ENCODE results near the gene USP6NL. TPM values are rescaled to one million over a fixed set of nuclear protein-coding genes. Genes with fewer than 3 reads are reported as not detected.

USP6NL gene
- 1 to 10 TPM; 2.3 to 3.9 TPM for total RNA-seq

DNA sequence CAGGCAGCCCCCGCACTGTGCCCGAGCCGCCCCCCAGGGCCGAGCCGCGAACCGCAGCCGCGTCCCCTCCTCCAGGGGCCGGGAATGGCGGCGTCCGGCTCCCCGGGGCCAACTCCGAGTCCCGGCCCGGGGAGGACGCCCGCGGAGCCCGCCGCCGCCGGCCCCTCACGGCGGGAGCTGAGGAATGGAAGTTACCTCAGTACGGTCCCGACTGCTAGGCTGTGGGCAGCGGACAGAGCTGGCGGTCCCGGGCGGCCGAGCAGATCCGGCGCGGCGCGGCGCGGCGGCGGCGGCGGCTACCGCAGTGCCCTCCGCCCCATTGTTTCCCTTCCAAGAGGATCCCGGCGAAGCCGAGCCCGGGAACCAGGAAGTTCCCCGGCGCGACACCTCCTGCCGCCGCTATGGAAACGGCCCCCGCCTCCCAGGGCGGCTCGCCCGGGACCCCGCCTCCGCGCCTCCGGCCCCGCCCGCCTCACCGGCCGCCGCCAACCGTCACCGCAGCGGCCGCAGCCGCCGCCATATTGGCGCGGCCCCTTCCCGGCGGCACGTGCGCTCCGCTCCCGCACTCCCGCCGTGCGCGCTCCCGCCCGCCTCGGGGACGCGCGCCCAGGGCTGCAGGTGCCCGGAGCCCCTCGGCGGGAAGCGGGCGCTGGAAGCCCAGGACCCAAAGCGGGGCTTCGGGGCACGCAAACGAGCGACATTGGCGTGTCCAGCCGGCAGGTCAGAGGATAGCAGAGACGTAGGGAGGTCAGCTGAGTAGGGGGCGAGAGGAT is at the start of gene USP6NL:
Gene USP6NL, minus strand, starts transcription at position 403 of the 773 bp plus-strand sequence. CDS start 14,016 bp downstream, outside the sequence.
- no peaks in the 10 kb centered on the region for H3K9me3 Mint-ChIP-seq
- ATAC-seq (replicated peaks in 1 of 2), result peak; percentile 68 to 77
- H3K4me1 Mint-ChIP-seq (ENCODE audit: low read depth), result peaks cover 48% of the 10 kb centered on the region
- peaks cover 18% of the 10 kb centered on the region for H3K27me3 Mint-ChIP-seq (ENCODE audit: low read depth)
- DNase-seq, result peak; percentile 67 to 74
- peak within 1 kb of the TSS; percentile 96 for H3K27ac Mint-ChIP-seq
- H3K36me3 Mint-ChIP-seq (ENCODE audit: insufficient read depth in 2 of 2), result peaks cover 4 to 6% of the 10 kb centered on the region in 2 donors
- peak within 1 kb of the TSS; percentile 83 to 92 for H3K4me3 Mint-ChIP-seq

DNA sequence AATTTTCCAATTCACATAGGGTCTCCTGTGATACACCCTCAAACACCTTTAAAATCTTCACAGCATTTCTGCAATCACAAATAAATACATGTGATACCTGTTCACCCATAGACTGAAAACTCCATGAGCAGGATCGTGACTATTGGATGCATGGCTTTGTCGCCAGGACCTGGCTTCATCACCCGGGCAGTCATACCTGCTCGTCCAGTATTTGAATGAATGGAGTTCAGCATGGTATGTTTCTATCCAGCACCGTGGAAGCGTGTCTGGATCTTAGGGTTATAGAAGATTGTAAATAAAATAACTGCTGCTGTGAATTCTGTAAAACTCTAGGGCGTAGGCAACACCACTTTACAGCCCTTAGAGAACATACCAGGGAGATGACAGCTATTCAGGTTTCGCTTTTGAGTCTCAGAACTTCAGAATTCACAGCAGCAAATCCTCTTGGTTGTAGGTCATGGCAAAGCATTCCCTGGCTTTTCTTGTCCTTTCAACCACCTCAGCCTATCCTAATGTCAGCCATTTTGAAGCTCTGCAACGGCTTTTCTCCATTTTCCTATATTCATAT is 47.4 kb upstream of the USP6NL start:
- Mint-ChIP-seq H3K4me1 (ENCODE audit: low read depth) (peaks cover 15% of the 10 kb centered on the region), H3K36me3 (ENCODE audit: insufficient read depth in 2 of 2) (no peaks in the 10 kb centered on the region), H3K27me3 (ENCODE audit: low read depth) (peaks cover 9% of the 10 kb centered on the region), H3K9me3 (no peaks in the 10 kb centered on the region), H3K27ac (no peak overlapping the region), H3K4me3 (no peak overlapping the region)
- no peak for ATAC-seq (replicated peaks in 1 of 2)
- no peak for DNase-seq

DNA sequence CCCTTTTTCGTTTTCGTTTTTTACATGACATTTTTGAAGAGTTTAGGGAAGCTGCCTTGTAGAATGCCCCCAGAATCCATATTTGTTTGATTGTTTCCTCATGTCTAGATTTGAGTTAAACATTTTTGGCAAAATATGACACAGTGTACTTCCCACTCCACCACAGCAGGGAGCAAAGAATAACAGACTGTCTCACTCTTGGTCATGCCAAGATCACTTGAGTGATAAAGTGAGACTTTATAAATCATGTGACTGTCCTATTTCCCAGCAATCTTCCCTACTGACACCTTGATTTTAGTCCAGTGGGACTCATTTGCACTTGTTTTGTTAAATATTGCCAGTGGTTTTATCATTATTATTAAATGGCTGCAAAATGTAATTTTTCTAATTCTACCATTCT is 44.4 kb upstream of the USP6NL start:
- Mint-ChIP-seq H3K4me1 (ENCODE audit: low read depth) (peaks cover 9% of the 10 kb centered on the region), H3K27me3 (ENCODE audit: low read depth) (peaks cover 13% of the 10 kb centered on the region)
- DNase-seq, result no peak

DNA sequence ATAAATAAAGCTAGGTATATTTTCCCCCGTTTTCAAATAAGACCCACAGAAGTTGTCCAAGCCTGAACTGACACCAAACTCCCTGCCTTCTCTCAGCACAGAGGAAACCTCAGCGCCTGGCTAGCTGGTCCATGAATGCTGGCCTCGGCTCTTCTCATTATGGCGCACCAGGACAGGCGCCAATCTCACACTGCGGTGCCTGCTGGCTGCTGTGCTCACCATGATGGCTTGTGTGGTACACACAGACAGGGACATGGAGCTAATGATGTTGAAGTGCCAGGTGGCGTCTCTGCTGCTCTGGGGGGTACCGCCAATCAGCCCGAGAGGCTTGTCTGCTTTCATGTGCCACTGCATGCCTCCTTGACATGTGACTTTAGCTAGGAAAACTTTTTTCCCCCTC is 43.2 kb upstream of the USP6NL start:
- Mint-ChIP-seq H3K27me3 (ENCODE audit: low read depth) (peaks cover 8% of the 10 kb centered on the region), H3K4me1 (ENCODE audit: low read depth) (peaks cover 9% of the 10 kb centered on the region), H3K4me3 (no peak overlapping the region), H3K36me3 (ENCODE audit: insufficient read depth in 2 of 2) (no peaks in the 10 kb centered on the region), H3K9me3 (no peaks in the 10 kb centered on the region), H3K27ac (no peak overlapping the region)
- ATAC-seq (replicated peaks in 1 of 2) (no peak), DNase-seq (no peak)

More for the DNA sequence above, 44.4 kb upstream of the USP6NL start:
- ATAC-seq (replicated peaks in 1 of 2), result no peak
- no peaks in the 10 kb centered on the region for H3K36me3 Mint-ChIP-seq (ENCODE audit: insufficient read depth in 2 of 2)
- H3K4me3 Mint-ChIP-seq, result no peak overlapping the region
- no peaks in the 10 kb centered on the region for H3K9me3 Mint-ChIP-seq
- no peak overlapping the region for H3K27ac Mint-ChIP-seq

DNA sequence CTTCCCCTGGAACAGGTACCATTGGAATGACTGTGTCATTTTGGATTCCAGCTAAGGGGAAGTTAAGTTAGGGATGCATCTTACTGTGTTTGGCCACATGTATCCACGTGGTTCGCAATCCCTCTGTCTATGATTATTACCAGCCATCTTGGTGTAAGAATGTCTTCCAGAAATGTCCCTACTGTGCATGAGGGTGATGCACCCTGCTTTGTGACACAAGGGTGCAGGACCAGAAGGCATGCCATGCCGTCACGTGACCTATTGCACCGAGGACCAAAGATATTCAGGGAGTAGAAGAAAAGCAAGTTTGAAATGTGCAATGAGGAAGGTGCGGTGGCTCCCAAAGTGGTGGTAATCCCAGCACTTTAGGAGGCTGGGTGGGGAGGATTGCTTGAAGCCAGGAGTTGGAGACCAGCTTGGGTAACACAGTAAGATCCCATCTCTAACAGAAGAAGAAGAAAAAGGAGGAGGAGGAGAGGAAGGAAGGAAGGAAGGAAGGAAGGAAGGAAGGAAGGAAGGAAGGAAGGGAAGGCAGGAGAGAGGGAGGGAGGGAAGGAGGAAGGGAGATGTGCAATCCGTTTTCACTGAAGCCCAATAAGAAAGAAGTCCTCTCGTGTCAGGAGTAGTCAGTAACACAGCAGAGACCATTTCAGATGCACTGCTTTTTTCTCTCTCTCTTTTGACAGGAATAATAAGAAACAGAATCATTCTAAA is 42.5 kb upstream of the USP6NL start:
- Mint-ChIP-seq H3K27ac (no peak overlapping the region), H3K27me3 (ENCODE audit: low read depth) (peaks cover 8% of the 10 kb centered on the region), H3K9me3 (no peaks in the 10 kb centered on the region), H3K4me1 (ENCODE audit: low read depth) (peaks cover 9% of the 10 kb centered on the region), H3K36me3 (ENCODE audit: insufficient read depth in 2 of 2) (no peaks in the 10 kb centered on the region), H3K4me3 (no peak overlapping the region)
- DNase-seq (no peak), ATAC-seq (replicated peaks in 1 of 2) (no peak)

DNA sequence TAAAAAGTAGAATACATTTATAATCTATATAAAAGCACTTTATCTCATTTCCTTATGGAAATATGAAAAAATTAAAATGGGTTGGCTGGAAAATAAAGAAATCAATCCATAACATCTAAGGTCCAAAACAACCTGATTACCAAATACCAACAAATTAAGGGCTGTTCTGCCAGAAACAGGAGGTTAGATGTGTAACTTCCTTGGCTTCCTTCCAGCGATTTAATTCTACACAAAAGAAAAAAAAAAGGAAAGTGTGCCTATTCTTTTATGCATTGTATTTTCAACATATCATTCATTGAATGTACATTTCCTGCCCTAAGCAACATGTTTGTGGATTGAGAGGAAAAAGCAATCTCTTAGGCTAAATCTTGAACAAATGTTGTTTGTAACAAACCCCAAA is 36.2 kb upstream of the USP6NL start:
- DNase-seq (no peak), ATAC-seq (replicated peaks in 1 of 2) (no peak)
- Mint-ChIP-seq H3K4me1 (ENCODE audit: low read depth) (no peaks in the 10 kb centered on the region), H3K27me3 (ENCODE audit: low read depth) (no peaks in the 10 kb centered on the region), H3K36me3 (ENCODE audit: insufficient read depth in 2 of 2) (no peaks in the 10 kb centered on the region), H3K9me3 (no peaks in the 10 kb centered on the region), H3K4me3 (no peak overlapping the region), H3K27ac (no peak overlapping the region)

DNA sequence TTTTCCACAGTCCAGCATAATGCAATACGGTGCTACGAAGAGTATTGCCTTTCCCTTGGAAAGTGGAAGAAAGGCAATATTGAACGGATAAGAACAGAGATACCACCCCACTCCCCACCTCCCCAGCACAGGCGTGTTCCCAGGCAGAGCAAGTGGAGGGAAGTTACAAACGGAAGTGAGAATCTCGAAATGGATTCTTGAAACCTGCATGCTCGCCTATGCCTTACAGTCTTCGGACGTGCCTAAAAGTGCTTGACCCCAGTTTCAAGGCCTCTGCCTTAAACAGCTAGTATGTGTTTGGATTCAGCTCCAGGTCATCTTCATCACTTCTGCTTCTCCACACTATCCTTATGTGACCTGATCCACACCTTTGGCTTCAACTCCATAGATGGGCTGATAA is 35.0 kb upstream of the USP6NL start:
- Mint-ChIP-seq H3K27ac (no peak overlapping the region), H3K4me3 (no peak overlapping the region), H3K36me3 (ENCODE audit: insufficient read depth in 2 of 2) (no peaks in the 10 kb centered on the region), H3K4me1 (ENCODE audit: low read depth) (no peaks in the 10 kb centered on the region), H3K9me3 (no peaks in the 10 kb centered on the region), H3K27me3 (ENCODE audit: low read depth) (no peaks in the 10 kb centered on the region)
- DNase-seq, result no peak
- ATAC-seq (replicated peaks in 1 of 2), result no peak

DNA sequence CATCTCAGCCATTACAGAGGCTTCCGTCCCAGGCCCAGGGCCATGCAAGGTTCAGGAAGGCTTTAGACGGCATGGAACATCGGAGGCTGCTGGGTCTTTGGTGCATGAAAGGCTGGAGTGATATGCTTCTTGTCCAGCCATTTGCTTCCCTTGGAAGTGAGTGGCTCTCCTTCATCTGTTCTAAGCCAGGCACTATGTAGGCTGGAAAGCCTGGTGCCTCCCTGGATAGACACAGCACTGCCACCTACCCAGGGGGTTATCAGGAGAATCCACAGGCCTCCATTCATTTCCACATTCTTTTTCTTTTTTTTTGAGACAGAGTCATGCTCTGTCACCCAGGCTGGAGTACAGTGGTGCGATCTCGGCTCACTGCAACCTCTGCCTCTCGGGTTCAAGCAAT is 31.6 kb upstream of the USP6NL start:
- Mint-ChIP-seq H3K4me3 (no peak overlapping the region), H3K27me3 (ENCODE audit: low read depth) (peaks cover 4% of the 10 kb centered on the region), H3K9me3 (no peaks in the 10 kb centered on the region), H3K4me1 (ENCODE audit: low read depth) (no peaks in the 10 kb centered on the region), H3K36me3 (ENCODE audit: insufficient read depth in 2 of 2) (no peaks in the 10 kb centered on the region), H3K27ac (no peak overlapping the region)
- no peak for DNase-seq
- no peak for ATAC-seq (replicated peaks in 1 of 2)

DNA sequence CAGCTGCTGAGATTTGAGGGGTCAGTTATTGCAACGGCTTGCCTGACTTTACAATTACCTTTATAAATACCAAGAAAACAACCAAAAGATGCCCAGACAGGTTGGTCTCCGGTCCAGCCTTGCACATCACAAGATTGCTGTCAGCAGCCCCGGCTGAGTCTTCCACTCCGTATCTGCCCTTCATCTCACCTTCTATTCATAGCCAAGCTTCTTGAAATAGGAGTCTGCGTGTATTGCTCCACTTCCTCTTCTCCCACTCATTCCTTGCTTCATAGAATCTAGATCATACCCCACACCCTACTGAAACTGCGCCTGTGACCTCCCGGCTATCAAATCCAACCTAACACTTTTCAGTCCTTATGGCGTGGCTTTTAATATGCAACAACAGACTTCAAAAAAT is 31.1 kb upstream of the USP6NL start:
- H3K4me3 Mint-ChIP-seq, result no peak overlapping the region
- DNase-seq (no peak), ATAC-seq (replicated peaks in 1 of 2) (no peak)
- H3K36me3 Mint-ChIP-seq (ENCODE audit: insufficient read depth in 2 of 2), result no peaks in the 10 kb centered on the region
- peaks cover 4% of the 10 kb centered on the region for H3K27me3 Mint-ChIP-seq (ENCODE audit: low read depth)
- H3K27ac Mint-ChIP-seq, result no peak overlapping the region
- H3K4me1 Mint-ChIP-seq (ENCODE audit: low read depth), result no peaks in the 10 kb centered on the region
- no peaks in the 10 kb centered on the region for H3K9me3 Mint-ChIP-seq

DNA sequence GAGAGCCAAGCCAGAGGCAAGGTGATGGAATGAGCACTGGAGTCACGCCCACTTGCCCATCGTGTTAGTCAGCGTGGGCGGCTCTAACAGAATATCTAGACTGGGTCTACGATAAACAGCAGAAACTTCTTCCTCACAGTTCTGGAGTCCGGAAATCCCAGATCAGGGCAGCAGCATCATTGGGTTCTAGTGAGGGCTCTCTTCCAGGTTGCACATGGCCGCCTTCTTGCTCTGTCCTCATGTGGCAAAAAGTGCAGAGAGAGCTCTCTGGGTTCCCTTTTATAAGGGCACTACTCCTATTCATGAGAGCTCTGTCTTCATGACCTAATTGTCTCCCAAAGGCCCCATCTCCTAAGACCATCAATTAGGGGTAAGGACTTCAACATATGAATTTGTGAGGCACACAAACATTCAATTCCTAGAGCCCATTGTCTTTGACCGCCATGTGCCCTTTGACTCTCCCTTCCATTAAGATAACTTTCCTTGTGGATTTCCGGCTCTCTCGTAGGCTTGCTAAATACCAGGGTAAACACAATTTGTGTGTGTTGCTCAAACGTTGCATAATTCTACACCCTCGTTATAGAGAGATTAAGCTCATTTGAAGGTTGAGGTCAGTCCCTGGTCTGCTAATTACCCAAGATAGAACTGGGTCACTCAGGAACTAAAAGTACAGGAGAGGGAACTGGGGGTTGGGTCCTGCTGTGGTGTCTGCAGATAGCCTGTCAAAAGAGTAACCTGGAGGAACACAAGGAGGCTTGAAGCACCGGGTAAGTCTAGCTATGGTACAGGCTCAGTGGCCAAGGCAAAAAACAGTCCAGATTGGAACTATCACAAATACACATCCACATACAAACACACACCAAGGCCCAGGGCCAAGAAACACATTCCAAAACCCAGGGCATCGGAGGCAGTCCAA is 28.7 kb upstream of the USP6NL start:
- H3K27me3 Mint-ChIP-seq (ENCODE audit: low read depth), result peaks cover 15% of the 10 kb centered on the region
- H3K27ac Mint-ChIP-seq, result no peak overlapping the region
- ATAC-seq (replicated peaks in 1 of 2), result no peak
- H3K36me3 Mint-ChIP-seq (ENCODE audit: insufficient read depth in 2 of 2), result no peaks in the 10 kb centered on the region
- no peak overlapping the region for H3K4me3 Mint-ChIP-seq
- no peak for DNase-seq
- no peaks in the 10 kb centered on the region for H3K4me1 Mint-ChIP-seq (ENCODE audit: low read depth)
- no peaks in the 10 kb centered on the region for H3K9me3 Mint-ChIP-seq

DNA sequence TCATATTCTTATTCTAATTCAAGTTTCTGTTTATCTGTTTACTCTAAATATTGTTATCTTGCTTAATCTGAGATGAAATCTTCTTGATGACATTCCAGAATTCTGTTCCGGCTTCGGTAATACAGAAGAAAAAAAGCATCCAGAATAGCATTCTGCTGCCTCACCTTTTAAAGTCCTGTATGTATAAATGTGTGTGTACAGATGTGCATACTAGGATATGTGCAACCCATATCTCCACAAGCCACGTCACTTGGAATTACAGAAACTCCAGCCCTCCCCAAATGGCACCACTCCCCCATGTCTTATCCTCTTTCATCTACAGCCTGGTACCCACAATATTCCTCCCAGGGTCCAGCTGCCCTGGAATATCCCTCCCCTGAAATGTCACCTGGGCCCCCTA is 27.9 kb upstream of the USP6NL start:
- H3K36me3 Mint-ChIP-seq (ENCODE audit: insufficient read depth in 2 of 2), result no peaks in the 10 kb centered on the region
- H3K4me1 Mint-ChIP-seq (ENCODE audit: low read depth), result no peaks in the 10 kb centered on the region
- H3K27me3 Mint-ChIP-seq (ENCODE audit: low read depth), result peaks cover 15% of the 10 kb centered on the region
- no peak overlapping the region for H3K27ac Mint-ChIP-seq
- DNase-seq (no peak), ATAC-seq (replicated peaks in 1 of 2) (no peak)
- no peak overlapping the region for H3K4me3 Mint-ChIP-seq
- H3K9me3 Mint-ChIP-seq, result no peaks in the 10 kb centered on the region

DNA sequence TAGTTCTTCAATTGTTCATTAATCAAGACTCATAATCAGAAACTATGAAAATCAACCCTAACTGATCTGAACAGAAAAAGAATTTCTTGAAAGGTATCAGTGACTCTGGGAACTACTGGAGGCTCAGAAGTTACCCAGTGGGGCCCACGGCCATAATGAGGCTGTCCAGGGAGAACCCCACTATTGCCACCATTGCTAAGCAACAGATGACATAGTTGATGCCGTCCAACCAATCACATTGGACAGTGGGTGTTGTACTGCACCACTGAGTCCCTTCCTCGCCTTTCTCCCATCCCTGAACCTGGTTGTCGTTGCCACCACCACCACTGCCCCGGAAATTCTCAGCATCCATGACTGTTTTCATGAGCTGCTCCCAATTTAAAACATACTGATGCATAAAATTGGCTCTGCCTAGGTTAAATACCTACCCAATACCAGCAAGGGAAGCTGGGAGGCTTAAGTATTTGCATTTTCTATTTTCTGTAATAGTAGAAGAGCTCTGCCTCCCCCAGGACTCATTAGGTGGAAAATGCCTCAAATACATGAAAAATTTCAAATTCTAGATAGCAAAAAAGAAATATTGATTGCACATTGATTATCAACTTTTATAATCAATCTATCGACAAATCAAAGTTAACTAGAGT is 26.7 kb upstream of the USP6NL start:
- Mint-ChIP-seq H3K4me3 (no peak overlapping the region), H3K9me3 (no peaks in the 10 kb centered on the region), H3K27ac (no peak overlapping the region), H3K27me3 (ENCODE audit: low read depth) (peaks cover 15% of the 10 kb centered on the region), H3K36me3 (ENCODE audit: insufficient read depth in 2 of 2) (no peaks in the 10 kb centered on the region), H3K4me1 (ENCODE audit: low read depth) (no peaks in the 10 kb centered on the region)
- DNase-seq, result no peak
- no peak for ATAC-seq (replicated peaks in 1 of 2)

Data from activated T-cell treated with anti-CD3 and anti-CD28 coated beads, Interleukin-2, amount 50 U/mL, for 72 hours (primary cell).